Stimulated activated naive CD4-positive, alpha-beta T cell (primary cell): Measurements from ENCODE around the gene RGL2.
"Not testable (repeated sequence)": the region's sequence is repeated elsewhere in the genome, so short reads cannot be mapped to it uniquely, and the experiment has no call there.

Experiments
- DNase-seq, 6 experiments: peaks; one replicate each; lab custom pipeline; 2025; lab: John Stamatoyannopoulos, UW

RGL2 gene

GRCh38 chr6:33298773-33299236, at the start of gene RGL2:
TSS of gene RGL2 (minus strand) at chr6:33298942. CDS start at chr6:33298610, 332 bp downstream.
- peak in 3 of 6 experiments; percentile 38 to 76 (median 64) for DNase-seq

GRCh38 chr6:33347816-33348215, 49.1 kb upstream of the RGL2 start:
- no peak for DNase-seq

- not testable (repeated sequence) for DNase-seq
Measured at GRCh38 chr6:33346972-33347371, 48.2 kb upstream of the RGL2 start.

- peak; percentile 48 to 89 (median 74) for DNase-seq
Measured at GRCh38 chr6:33344701-33345697, 46.3 kb upstream of the RGL2 start.

- DNase-seq, result peak; percentile 48 to 91 (median 80)
Measured at GRCh38 chr6:33343953-33344611, 45.3 kb upstream of the RGL2 start.

- DNase-seq, result peak in 1 of 6 experiments; percentile 40
Measured at GRCh38 chr6:33343606-33343952, 44.8 kb upstream of the RGL2 start.

GRCh38 chr6:33339193-33339592, 40.5 kb upstream of the RGL2 start:
- DNase-seq, result no peak

GRCh38 chr6:33336495-33336894, 37.8 kb upstream of the RGL2 start:
- DNase-seq, result no peak

GRCh38 chr6:33335916-33336315, 37.2 kb upstream of the RGL2 start:
- no peak for DNase-seq

GRCh38 chr6:33333666-33334065, 34.9 kb upstream of the RGL2 start:
- DNase-seq, result no peak

GRCh38 chr6:33330736-33331135, 32.0 kb upstream of the RGL2 start:
- DNase-seq, result no peak

- no peak for DNase-seq
Measured at GRCh38 chr6:33329058-33329457, 30.3 kb upstream of the RGL2 start.

GRCh38 chr6:33324125-33324524, 25.4 kb upstream of the RGL2 start:
- DNase-seq, result no peak

GRCh38 chr6:33323623-33323948, 24.8 kb upstream of the RGL2 start:
- DNase-seq, result no peak

GRCh38 chr6:33321227-33321626, 22.5 kb upstream of the RGL2 start:
- DNase-seq, result no peak

- no peak for DNase-seq
Measured at GRCh38 chr6:33320315-33321181, 21.8 kb upstream of the RGL2 start.

GRCh38 chr6:33319939-33320314, 21.2 kb upstream of the RGL2 start:
- DNase-seq, result no peak

GRCh38 chr6:33318426-33319073, 19.8 kb upstream of the RGL2 start:
- no peak for DNase-seq

- peak; percentile 95 to 99 (median 98) for DNase-seq
Measured at GRCh38 chr6:33317669-33318425, 19.1 kb upstream of the RGL2 start, which contains the start of gene ZBTB22. TSS of gene ZBTB22 (minus strand) at chr6:33317744. CDS start at chr6:33316916, 828 bp downstream.

- DNase-seq, result peak in 2 of 6 experiments; percentile 86 to 92
Measured at GRCh38 chr6:33317419-33317668, 18.6 kb upstream of the RGL2 start.
